Omental fat pad (tissue), 4 donors: ENCODE data around the gene MYO18A. TPM values are rescaled to one million over a fixed set of nuclear protein-coding genes. Genes with fewer than 3 reads are reported as not detected.

ENCODE experiments used
- ATAC-seq: fragments of 150-250 bp; one replicate; pipeline ENCODE4 v1.9.1; 2016; ENCODE audit warnings: mild to moderate bottlenecking, moderate library complexity; ENCODE audit not compliant: low FRiP score
- DNase-seq: peaks from one replicate; pipeline ENCODE4 v3.0.0-alpha.2; 2019; ENCODE audit warnings: low spot score
- total RNA-seq, 4 donors: library from RNA; depleted of rRNA; stranded (reverse); fragments of >200 nt; gene quantifications; one replicate each; pipeline ENCODE4 v1.1.0, GENCODE V29; 2016
- TF ChIP-seq, protein P1 (sequence below), 3 donors: fragments of 450-650 bp; IDR thresholded peaks; one replicate each; pipeline ENCODE4 v1.5.1; 2016 to 2017; ENCODE audit warnings: antibody characterized with exemption in 3 of 3, mild to moderate bottlenecking in 3 of 3, moderate library complexity in 2 of 3

The MYO18A gene
- total RNA-seq, 4 donors from 2014 or later, result 33.1 to 99.0 (median 50.6) TPM

- TF ChIP-seq, protein P1, sequence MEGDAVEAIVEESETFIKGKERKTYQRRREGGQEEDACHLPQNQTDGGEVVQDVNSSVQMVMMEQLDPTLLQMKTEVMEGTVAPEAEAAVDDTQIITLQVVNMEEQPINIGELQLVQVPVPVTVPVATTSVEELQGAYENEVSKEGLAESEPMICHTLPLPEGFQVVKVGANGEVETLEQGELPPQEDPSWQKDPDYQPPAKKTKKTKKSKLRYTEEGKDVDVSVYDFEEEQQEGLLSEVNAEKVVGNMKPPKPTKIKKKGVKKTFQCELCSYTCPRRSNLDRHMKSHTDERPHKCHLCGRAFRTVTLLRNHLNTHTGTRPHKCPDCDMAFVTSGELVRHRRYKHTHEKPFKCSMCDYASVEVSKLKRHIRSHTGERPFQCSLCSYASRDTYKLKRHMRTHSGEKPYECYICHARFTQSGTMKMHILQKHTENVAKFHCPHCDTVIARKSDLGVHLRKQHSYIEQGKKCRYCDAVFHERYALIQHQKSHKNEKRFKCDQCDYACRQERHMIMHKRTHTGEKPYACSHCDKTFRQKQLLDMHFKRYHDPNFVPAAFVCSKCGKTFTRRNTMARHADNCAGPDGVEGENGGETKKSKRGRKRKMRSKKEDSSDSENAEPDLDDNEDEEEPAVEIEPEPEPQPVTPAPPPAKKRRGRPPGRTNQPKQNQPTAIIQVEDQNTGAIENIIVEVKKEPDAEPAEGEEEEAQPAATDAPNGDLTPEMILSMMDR (IDR thresholded peaks at IDR 0.05), result no peak
- ATAC-seq, result no peak
- no peak for DNase-seq
Observed at GRCh38 chr17:29086628-29087332, 93.4 kb downstream of the MYO18A start.

- ATAC-seq, result no peak
- TF ChIP-seq, protein P1 (IDR thresholded peaks at IDR 0.05), result no peak
- no peak for DNase-seq
Observed at GRCh38 chr17:29085223-29085622, 95.0 kb downstream of the MYO18A start.

- TF ChIP-seq, protein P1 (IDR thresholded peaks at IDR 0.05), result no peak
- no peak for DNase-seq
- no peak for ATAC-seq
Observed at GRCh38 chr17:29084541-29085146, 95.6 kb downstream of the MYO18A start.

DNA sequence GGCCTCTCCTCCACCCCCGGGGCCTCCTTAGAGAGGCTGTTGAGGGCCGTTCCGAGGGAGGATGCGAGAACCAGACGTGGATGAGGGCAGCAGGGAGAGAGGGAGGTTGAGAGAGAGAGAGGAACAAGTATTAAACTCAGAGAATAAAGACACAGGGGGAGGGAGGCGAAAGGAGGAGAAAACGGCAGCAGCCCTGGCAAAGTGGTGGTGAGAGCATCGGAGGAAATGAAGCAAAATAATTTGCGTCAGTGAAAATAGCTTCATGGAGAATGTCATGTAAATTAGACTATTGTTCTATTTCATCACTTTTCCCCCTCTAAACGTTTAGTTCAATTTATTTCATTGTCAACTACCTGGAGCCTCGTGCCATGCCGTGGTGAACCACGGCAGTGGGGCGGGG is 99.2 kb downstream of the MYO18A start:
- ATAC-seq (no peak), DNase-seq (no peak)
- TF ChIP-seq, protein P1 (IDR thresholded peaks at IDR 0.05), result no peak

DNA sequence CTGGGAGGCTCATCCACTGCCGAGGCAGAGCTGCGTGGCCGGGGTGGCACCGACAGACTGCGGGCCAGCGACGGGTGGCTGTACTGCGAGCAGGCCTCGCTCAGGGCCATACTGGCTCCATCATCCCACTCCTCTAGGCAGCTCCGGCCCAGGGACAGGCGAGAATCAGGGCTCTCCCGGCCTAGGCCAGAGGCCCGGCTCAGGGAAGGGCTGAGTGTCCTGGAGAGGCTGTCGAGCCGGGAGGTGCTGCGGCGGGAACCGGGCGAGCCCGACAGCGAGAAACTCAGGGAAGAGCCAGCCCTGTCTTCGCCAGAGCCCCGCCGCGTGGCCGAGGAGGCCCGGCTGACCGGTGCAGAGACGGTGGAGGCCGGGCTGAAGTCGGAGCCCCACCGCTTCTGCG is 99.9 kb downstream of the MYO18A start:
- TF ChIP-seq, protein P1 (IDR thresholded peaks at IDR 0.05), result no peak
- no peak for DNase-seq
- ATAC-seq, result no peak

- TF ChIP-seq, protein P1 (IDR thresholded peaks at IDR 0.05), result no peak
- ATAC-seq (no peak), DNase-seq (no peak)
Observed at GRCh38 chr17:29079887-29080286, 100.3 kb downstream of the MYO18A start.

GRCh38 chr17:29079433-29079832 is 100.8 kb downstream of the MYO18A start:
- DNase-seq (no peak), ATAC-seq (no peak)
- TF ChIP-seq, protein P1 (IDR thresholded peaks at IDR 0.05), result no peak
